ENCODE results near the gene DKKL1.
A peak's percentile ranks its signal among the peaks of the same experiment; 100 is the strongest.

DKKL1 gene

DNA sequence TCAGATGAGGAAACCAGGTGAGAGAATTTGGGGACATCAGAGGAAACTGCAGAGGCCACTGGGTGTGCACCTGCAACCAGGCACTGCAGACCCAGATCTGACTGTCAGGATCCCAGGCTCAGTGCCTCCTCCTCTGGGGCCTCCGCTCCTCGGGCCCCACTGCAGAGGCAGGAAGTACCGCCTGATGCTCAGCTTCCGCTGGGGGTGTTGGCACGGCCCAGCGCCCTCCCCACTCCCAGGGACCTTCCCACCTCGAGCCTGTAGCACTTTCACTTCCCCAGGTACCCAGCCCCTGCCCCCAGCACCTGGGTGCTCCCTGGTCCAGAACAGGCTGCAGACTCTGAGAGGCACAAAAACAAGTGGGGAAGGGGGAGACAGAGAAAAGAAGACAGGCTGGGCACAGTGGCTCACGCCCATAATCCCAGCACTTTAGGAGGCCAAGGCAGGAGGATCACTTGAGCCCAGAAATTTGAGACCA is 29.8 kb upstream of the DKKL1 start:
- in situ Hi-C loops (cut with MboI; ENCODE audit: low sequenced_read_pairs, unreplicated experiment) = no loop called here

DNA sequence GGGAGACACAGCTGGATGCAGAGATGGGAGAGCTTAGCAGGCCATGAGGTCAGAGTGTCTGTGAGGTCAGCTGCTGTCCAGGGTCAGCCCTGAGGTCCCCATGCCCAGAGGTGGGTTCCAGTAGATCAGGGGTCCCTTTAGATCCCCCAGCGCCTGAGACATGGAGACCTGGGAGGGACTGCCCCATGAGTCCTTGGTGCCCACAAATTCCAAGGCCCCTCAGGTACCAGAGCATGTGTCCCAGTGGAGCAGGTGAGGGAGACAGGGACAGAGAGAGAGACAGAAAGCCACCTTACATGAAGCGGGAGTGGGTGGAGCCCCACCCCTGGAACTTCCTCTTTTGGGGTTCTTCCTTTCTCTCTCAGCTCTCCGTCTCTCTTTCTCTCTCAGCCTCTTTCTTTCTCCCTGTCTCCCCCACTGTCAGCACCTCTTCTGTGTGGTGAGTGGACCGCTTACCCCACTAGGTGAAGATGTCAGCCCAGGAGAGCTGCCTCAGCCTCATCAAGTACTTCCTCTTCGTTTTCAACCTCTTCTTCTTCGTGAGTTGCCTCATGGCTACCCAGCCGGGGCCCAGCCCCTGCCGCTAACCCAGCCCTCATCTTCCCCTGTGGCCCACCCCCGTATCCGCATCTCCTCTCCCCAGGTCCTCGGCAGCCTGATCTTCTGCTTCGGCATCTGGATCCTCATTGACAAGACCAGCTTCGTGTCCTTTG is 28.4 kb upstream of the DKKL1 start, which contains the start of gene CD37:
TSS of gene CD37 (plus strand) at position 336 of the 713 bp plus-strand sequence. CDS start at position 471, 135 bp downstream.
- TF ChIP-seq, protein P1, sequence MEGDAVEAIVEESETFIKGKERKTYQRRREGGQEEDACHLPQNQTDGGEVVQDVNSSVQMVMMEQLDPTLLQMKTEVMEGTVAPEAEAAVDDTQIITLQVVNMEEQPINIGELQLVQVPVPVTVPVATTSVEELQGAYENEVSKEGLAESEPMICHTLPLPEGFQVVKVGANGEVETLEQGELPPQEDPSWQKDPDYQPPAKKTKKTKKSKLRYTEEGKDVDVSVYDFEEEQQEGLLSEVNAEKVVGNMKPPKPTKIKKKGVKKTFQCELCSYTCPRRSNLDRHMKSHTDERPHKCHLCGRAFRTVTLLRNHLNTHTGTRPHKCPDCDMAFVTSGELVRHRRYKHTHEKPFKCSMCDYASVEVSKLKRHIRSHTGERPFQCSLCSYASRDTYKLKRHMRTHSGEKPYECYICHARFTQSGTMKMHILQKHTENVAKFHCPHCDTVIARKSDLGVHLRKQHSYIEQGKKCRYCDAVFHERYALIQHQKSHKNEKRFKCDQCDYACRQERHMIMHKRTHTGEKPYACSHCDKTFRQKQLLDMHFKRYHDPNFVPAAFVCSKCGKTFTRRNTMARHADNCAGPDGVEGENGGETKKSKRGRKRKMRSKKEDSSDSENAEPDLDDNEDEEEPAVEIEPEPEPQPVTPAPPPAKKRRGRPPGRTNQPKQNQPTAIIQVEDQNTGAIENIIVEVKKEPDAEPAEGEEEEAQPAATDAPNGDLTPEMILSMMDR (IDR thresholded peaks at IDR 0.05; ENCODE audit: borderline replicate concordance, control extremely low read depth, extremely low read depth, insufficient read depth, missing control alignments) = no peak
- in situ Hi-C loops (cut with MboI; ENCODE audit: low sequenced_read_pairs, unreplicated experiment) = no loop called here
- peak; percentile 79 for DNase-seq (ENCODE audit: low spot score)

More for the DNA sequence above, 29.8 kb upstream of the DKKL1 start:
- TF ChIP-seq, protein P1 (IDR thresholded peaks at IDR 0.05; ENCODE audit: borderline replicate concordance, control extremely low read depth, extremely low read depth, insufficient read depth, missing control alignments) = no peak
- peak; percentile 65 for DNase-seq (ENCODE audit: low spot score)

DNA sequence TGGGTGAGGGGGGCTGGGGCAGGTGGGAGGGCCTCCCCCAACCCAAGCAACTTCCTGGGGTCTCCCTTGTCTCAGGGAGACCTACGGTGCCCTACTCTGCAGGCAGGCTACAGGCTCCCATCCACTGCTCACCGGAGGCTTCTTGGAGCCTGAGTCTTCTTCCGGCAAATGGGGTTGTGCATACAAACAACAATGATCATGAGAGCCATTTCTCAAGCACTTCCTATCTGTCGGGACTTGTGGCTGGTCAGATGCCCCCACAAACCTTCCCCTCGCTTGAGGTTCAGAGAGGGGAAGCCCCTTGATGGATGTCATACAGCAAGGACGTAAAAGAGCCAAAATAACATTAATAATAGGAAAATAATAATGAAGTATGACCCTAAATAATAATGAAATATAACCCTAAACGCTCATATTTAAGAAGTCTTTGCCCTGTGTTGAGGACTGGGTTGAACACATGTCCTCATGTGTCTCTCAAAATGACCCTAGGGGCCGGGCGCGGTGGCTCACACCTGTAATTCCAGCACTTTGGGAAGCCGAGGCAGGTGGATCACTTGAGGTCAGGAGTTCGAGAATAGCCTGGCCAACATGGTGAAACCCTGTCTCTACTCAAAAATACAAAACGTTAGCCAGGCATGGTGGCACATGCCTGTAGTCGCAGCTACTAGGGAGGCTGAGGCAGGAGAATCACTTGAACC is 27.7 kb upstream of the DKKL1 start:
- TF ChIP-seq, protein P1 (IDR thresholded peaks at IDR 0.05; ENCODE audit: borderline replicate concordance, control extremely low read depth, extremely low read depth, insufficient read depth, missing control alignments) = no peak
- in situ Hi-C loops (cut with MboI; ENCODE audit: low sequenced_read_pairs, unreplicated experiment) = no loop called here
- peak; percentile 79 for DNase-seq (ENCODE audit: low spot score)

DNA sequence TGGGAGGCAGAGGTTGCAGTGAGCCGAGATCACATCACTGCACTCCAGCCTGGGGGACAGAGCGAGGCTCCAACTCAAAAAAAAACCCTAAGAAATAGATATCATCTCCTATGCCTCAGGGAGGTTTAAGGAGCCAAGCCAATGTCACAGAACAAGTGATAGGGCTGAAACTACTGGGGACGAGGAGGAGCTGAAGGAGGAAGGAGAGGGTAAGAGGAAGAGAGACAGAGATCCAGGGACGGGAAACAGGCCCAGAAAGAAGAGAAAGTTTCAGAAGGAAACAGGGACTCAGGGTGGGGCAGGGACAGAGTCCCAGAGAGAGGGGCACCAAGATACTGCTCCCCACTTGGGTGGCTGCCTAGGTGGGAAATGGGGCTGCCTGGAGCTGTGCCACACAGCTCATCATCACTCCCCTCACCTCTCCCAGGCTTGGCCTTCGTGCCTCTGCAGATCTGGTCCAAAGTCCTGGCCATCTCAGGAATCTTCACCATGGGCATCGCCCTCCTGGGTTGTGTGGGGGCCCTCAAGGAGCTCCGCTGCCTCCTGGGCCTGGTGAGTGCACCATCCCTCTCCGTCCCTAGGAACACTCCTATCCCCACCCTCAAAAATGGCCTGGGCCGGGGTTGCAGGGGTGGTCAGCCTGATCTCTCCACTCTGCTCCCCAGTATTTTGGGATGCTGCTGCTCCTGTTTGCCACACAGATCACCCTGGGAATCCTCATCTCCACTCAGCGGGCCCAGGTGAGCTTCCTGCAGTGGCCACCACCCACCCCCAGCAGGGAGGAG is 27.0 kb upstream of the DKKL1 start:
- no peak for DNase-seq (ENCODE audit: low spot score)
- TF ChIP-seq, protein P1 (IDR thresholded peaks at IDR 0.05; ENCODE audit: borderline replicate concordance, control extremely low read depth, extremely low read depth, insufficient read depth, missing control alignments) = no peak
- in situ Hi-C loops (cut with MboI; ENCODE audit: low sequenced_read_pairs, unreplicated experiment) = no loop called here

DNA sequence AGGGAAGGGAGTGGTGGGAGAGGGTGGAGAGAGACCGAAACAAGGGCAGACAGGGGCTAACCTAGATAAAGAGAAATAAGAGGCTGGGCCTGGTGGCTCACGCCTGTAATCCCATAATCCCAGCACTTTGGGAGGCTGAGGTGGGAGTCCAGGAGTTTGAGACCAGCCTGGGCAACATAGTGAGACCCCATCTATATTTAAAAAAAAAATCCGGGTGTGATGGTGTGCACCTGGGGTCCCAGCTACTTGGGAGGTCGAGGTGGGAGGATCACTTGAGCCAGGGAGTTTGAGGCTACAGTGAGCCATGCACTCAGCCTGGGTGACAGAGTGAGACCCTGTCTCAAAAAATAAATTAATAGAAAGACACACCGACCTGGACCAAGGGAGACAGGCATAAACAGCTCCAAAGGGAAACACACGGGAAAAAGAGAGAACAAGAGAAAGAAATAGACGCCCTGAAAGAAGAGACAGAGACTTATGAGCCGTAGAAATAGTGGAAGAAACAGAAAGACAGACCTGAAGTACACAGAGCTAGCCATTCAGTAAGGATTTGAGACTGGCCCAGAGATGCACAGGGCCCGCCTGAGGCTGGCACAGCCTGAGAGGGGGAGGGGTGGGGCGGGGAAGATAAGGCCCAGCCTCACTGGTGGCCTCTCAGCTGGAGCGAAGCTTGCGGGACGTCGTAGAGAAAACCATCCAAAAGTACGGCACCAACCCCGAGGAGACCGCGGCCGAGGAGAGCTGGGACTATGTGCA is 26.2 kb upstream of the DKKL1 start:
- in situ Hi-C loops (cut with MboI; ENCODE audit: low sequenced_read_pairs, unreplicated experiment) = no loop called here
- DNase-seq (ENCODE audit: low spot score) = no peak
- TF ChIP-seq, protein P1 (IDR thresholded peaks at IDR 0.05; ENCODE audit: borderline replicate concordance, control extremely low read depth, extremely low read depth, insufficient read depth, missing control alignments) = no peak
